ENCODE results near the gene HMGN2. TPM values are rescaled to one million over a fixed set of nuclear protein-coding genes. Genes with fewer than 3 reads are reported as not detected.

HMGN2 gene
- polyA plus RNA-seq, 1 donor = 671 TPM

GRCh38 chr1:26524181-26524580, 51.9 kb downstream of the HMGN2 start:
- no peaks in the 10 kb centered on the region for H3K36me3 ChIP-seq (ENCODE audit: control insufficient read depth, insufficient read depth, low read length)
- WGBS (ENCODE audit: insufficient coverage, low lambda C conversion rate) = 100% methylated on average over 1 of the region's 4 CpGs
- no peak overlapping the region for H3K27ac ChIP-seq (ENCODE audit: low read length)
- H3K27me3 ChIP-seq (ENCODE audit: control insufficient read depth, insufficient read depth, low read length) = peaks cover 7% of the 10 kb centered on the region
- peaks cover 2% of the 10 kb centered on the region for H3K4me1 ChIP-seq (ENCODE audit: control insufficient read depth, insufficient read depth, low read length)
- DNase-seq = no peak
- no peak overlapping the region for H3K4me3 ChIP-seq (ENCODE audit: low read length)
- H3K9me3 ChIP-seq (ENCODE audit: control insufficient read depth, low read depth, low read length) = no peaks in the 10 kb centered on the region

Other genes with a start within 250 kb of the HMGN2 start
- 11.7 TPM for gene CEP85, start 238.2 kb upstream of the HMGN2 start, polyA plus RNA-seq
- 87.3 TPM for gene SH3BGRL3, start 192.4 kb upstream of the HMGN2 start, polyA plus RNA-seq
- gene UBXN11, start 165.8 kb upstream of the HMGN2 start, polyA plus RNA-seq = 40.1 TPM
- 25.3 TPM for gene CD52, start 154.5 kb upstream of the HMGN2 start, polyA plus RNA-seq
- gene CRYBG2, start 118.3 kb upstream of the HMGN2 start, polyA plus RNA-seq = 3.9 TPM
- 0.27 TPM for gene ZNF683, start 99.7 kb upstream of the HMGN2 start, polyA plus RNA-seq
- gene LIN28A, start 61.6 kb upstream of the HMGN2 start, polyA plus RNA-seq = 0.03 TPM
- 35.2 TPM for gene DHDDS, start 40.1 kb upstream of the HMGN2 start, polyA plus RNA-seq
- gene RPS6KA1, start 57.3 kb downstream of the HMGN2 start, polyA plus RNA-seq = 98.2 TPM
- 64.2 TPM for gene ARID1A, start 223.6 kb downstream of the HMGN2 start, polyA plus RNA-seq

All from large intestine (tissue), 3 donors.